ENCODE data around the gene UHRF1. TPM values are rescaled to one million over a fixed set of nuclear protein-coding genes. Genes with fewer than 3 reads are reported as not detected.

Gene UHRF1
- total and polyA plus RNA-seq, 2 of the 13 experiments (the other 11 are each of a cell fraction or from before 2014, with no cell fraction given), result 6.8 to 78.4 TPM

GRCh38 chr19:4971424-4971793 is 62.1 kb downstream of the UHRF1 start (continued):
- TF ChIP-seq, protein P1, sequence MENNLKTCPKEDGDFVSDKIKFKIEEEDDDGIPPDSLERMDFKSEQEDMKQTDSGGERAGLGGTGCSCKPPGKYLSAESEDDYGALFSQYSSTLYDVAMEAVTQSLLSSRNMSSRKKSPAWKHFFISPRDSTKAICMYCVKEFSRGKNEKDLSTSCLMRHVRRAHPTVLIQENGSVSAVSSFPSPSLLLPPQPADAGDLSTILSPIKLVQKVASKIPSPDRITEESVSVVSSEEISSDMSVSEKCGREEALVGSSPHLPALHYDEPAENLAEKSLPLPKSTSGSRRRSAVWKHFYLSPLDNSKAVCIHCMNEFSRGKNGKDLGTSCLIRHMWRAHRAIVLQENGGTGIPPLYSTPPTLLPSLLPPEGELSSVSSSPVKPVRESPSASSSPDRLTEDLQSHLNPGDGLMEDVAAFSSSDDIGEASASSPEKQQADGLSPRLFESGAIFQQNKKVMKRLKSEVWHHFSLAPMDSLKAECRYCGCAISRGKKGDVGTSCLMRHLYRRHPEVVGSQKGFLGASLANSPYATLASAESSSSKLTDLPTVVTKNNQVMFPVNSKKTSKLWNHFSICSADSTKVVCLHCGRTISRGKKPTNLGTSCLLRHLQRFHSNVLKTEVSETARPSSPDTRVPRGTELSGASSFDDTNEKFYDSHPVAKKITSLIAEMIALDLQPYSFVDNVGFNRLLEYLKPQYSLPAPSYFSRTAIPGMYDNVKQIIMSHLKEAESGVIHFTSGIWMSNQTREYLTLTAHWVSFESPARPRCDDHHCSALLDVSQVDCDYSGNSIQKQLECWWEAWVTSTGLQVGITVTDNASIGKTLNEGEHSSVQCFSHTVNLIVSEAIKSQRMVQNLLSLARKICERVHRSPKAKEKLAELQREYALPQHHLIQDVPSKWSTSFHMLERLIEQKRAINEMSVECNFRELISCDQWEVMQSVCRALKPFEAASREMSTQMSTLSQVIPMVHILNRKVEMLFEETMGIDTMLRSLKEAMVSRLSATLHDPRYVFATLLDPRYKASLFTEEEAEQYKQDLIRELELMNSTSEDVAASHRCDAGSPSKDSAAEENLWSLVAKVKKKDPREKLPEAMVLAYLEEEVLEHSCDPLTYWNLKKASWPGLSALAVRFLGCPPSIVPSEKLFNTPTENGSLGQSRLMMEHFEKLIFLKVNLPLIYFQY (CRISPR knock-in tag; IDR thresholded peaks at IDR 0.05; ENCODE audit: borderline replicate concordance), result no peak
- TF ChIP-seq ZNF839 (CRISPR knock-in tag; IDR thresholded peaks at IDR 0.05; ENCODE audit: borderline replicate concordance) (no peak), ESRRA (CRISPR knock-in tag; IDR thresholded peaks at IDR 0.05; ENCODE audit: low read depth) (0 out of 2 replicates have a peak, but pooled peaks have one; percentile 56), ZBTB33 (CRISPR knock-in tag; IDR thresholded peaks at IDR 0.05) (no peak), THAP8 (CRISPR knock-in tag; IDR thresholded peaks at IDR 0.05; ENCODE audit: borderline replicate concordance) (no peak), ZNF180 (CRISPR knock-in tag; IDR thresholded peaks at IDR 0.05; ENCODE audit: borderline replicate concordance, low read depth) (no peak), DMAP1 (CRISPR knock-in tag; IDR thresholded peaks at IDR 0.05) (no peak), ETV6 (CRISPR knock-in tag; conservative IDR thresholded peaks at IDR 0.05) (no peak), ASH2L (IDR thresholded peaks at IDR 0.05; ENCODE audit: insufficient read length, low read depth, low read length) (no peak), JUN (CRISPR knock-in tag; IDR thresholded peaks at IDR 0.05) (no peak), ZSCAN30 (CRISPR knock-in tag; IDR thresholded peaks at IDR 0.05) (no peak), ZNF333 (CRISPR knock-in tag; IDR thresholded peaks at IDR 0.05; ENCODE audit: borderline replicate concordance) (no peak), HNRNPH1 (optimal IDR thresholded peaks at IDR 0.05; ENCODE audit: low read depth, low read length) (no peak), CAMTA2 (CRISPR knock-in tag; IDR thresholded peaks at IDR 0.05; ENCODE audit: borderline replicate concordance) (no peak; the same call in 1 of the 2 replicates), RCOR2 (CRISPR knock-in tag; IDR thresholded peaks at IDR 0.05) (no peak), DNMT3B (CRISPR knock-in tag; conservative IDR thresholded peaks at IDR 0.05) (no peak), ZNF713 (CRISPR knock-in tag; IDR thresholded peaks at IDR 0.05) (no peak), JUNB (CRISPR knock-in tag; IDR thresholded peaks at IDR 0.05; ENCODE audit: borderline replicate concordance) (no peak), JARID2 (CRISPR knock-in tag; IDR thresholded peaks at IDR 0.05; ENCODE audit: insufficient replicate concordance) (no peak)
